Measurements from ENCODE around the gene P4HB.
A peak's percentile ranks its signal among the peaks of the same experiment; 100 is the strongest.

P4HB gene

DNA sequence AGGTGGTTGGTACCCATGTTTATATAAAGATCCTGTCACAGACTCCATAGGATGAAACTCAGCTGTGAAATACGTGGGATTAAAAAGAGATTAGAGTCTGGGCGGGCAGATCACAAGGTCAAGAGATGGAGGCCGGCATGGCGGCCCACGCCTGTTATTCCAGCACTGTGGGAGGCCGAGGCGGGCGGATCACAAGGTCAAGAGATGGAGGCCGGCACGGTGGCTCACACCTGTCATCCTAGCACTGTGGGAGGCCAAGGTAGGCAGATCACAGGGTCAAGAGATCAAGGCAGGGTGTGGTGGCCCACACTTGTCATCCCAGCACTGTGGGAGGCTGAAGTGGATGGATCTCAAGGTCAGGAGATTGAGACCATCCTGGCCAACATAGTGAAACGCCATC, 35.1 kb upstream of the P4HB start:
- DNase-seq, result no peak

- no peak for DNase-seq
Observed at GRCh38 chr17:81891303-81891552, 30.9 kb upstream of the P4HB start.

DNA sequence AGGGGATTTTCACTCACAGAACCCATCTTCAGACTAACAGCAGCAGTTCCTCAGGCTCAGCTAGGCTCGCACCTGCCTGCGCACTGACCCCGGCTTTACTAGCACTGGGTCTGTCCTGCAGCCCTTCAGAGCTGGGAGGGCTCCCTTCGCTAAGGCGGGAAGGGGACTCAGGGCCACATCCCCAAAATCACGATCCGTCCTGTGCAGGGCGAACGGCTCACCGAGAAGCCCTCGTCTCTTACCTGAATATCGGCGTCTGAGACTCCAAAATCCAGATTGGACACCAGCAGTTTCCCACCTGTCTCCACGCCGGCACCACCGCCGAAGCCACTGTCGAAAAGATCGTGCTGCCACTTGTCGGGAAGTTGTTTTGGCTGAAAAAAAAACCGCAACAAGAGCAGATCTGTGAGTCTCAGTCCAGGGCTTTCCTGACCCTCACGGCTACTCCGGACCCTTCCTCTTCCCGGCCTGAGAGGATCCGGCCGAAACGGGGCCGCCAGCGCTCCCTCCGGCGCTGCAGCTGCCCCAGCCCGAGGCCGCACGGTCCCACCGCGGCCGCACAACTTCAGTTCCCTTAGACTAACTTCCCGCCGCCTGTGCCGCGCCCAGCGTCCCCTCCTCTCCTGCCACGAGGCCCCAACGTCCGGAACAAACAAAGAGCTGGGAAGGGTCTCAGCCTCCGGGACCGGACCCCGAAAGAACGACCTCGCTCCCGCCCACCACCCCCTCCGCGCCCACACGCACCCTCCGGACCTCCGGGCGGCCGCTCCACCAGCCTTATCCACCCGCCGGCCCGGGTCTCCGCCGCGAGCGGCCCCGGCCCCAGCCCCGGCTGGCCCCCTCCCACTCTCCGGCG, 30.3 kb upstream of the P4HB start:
- DNase-seq, result no peak

DNA sequence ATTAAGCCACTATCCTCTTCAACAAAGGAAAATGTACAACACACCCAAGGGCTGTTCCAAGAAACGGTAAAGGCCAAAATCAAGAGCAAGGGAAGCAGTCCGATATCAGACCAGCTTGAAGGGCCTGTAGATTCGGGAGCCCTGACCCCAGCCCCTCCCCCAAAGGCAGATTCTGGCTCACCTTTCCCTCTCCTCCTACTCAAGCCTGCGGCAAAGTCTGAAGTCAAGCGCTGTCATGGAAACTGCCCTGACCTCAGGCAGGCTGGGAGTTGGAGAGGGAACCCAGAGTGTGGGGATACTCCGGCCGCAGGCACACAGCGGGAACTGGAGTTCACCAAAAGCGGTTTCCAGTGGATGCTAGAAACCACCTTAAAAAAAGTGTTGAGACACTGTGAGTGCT, 29.3 kb upstream of the P4HB start:
- no peak for DNase-seq

DNA sequence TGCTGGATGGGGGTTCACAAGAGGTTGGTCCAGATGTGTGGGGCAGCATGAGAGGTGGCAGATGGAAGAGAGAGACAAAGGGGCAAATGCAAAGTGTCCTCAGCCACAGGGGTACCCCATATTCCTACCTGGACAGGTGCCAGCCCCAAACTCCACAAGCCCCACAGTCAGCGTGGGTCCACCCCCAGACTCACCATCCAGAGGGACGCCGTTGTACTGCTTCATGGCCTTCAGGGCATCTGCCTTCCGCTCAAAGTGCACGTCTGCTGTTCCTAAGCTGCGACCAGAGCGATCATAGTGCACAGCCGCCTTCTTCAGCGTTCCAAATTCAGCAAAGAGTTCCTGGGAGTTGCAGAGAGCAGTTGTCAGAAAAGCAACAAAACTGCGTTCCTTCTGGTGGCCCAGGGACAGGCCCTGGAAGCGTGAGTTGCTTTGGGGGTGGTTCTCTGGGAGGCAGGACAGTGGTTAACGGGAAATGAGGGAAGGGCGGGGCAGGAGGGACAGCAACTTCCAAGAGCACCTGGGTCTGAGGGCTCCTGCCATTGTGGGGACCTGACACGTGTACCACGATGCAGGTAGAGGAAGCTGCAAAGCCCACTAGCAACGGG, 28.8 kb upstream of the P4HB start:
- DNase-seq, result no peak

DNA sequence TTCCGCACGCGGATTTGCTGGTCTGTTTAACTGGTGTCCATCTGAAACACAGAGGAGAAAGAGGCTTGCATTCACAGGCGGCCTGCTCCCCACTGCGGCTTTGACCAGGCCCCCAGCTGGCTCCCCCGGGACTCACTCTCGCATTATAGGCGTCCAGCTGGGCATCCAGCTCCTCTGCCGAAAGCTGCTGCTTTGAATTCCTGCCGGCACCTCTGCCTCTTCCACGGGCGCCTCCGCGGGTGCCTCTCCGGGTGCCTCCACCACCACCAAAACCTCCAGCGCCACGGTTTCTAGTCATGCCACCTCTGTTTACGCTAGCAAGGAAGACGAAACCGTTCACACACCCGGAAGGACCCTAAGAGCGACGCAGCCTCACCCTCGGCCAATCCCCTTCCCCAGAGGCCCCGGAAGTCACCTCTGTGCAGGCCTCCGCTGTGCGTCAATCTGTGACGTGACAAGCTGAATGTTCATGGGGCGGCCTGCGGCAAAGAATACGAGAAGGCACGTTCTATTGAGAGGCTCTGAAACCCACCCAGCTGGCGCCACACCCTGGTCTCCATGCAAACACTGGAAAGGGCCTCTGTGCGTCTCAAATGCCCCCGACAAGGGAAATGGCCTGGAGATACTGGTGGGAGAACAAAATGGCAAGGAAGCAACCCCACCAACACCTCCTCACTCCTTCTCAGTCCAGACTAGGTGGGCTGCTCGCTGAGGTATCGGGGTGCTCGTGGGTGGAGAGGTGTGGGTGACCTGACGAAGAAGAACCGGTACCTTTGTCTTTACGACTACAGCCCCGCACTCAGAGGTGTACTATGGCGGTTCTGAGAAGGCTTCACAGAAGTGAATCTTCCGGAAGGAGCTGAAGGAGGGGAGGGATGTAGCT, 28.0 kb upstream of the P4HB start:
- no peak for DNase-seq

GRCh38 chr17:81885869-81886548, 25.7 kb upstream of the P4HB start:
- DNase-seq, result no peak

DNA sequence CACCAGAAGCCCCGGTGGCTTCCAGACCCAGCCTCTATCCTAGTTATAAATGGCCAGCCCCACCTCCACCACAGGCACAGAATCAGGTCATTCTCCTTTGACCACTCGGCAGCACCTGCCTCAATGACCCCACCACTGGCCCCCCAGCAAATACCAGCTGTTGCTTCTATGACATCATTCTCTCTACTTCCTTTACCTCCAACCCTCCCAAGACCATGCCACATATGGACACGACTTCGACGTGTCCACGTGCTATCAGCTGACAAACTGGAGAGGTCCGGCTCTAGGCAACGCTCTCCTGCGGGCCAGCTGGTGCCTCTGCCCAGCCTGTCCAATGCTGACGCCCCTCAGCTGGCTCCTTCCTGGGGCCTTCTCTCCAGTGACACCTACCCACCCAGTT, 25.1 kb upstream of the P4HB start:
- DNase-seq, result no peak

DNA sequence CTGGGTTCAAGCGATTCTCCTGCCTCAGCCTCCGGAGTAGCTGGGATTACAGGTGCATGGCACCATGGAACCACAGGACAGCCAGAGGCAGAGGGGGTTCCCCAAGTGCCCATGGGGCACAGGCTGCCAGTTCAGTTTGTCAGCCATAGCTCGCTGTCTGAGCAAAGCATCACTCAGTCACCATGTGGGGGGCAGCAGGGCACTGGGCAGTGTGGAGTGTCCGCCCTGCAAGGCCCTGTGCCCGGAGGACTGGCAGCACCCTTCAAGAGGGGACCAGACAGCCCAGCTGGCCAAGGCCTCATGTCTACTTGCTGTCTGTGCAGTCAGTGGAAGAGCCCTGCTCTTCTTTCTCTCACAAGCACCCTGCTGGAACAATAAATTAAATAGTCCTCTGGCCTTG, 24.6 kb upstream of the P4HB start:
- DNase-seq, result no peak

GRCh38 chr17:81884520-81884919, 24.2 kb upstream of the P4HB start:
- no peak for DNase-seq

GRCh38 chr17:81879121-81879520, 18.8 kb upstream of the P4HB start:
- no peak for DNase-seq

DNA sequence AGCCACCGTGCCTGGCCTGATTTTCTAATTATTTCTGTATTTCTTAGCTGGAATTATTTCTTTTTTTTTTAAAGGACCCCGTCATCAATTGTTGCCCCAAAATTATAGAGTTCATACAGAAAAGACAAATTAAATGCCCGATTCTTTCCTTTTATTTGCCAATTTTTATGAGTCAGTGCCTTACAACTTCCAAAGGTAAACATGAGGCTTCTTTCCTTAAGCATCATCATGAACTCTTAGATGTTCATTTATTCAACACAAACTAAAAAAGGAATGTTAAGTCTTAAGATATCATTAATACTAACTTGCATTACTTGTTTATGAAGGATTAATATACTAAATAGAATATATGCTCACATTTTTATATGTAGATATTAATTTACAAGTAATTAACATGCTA, 18.0 kb upstream of the P4HB start:
- no peak for DNase-seq

- DNase-seq, result no peak
Observed at GRCh38 chr17:81877569-81877968, 17.2 kb upstream of the P4HB start.

GRCh38 chr17:81871387-81872230, 11.3 kb upstream of the P4HB start:
- peak; percentile 71 for DNase-seq

- DNase-seq, result no peak
Observed at GRCh38 chr17:81870981-81871386, 10.6 kb upstream of the P4HB start, which contains the start of gene ARHGDIA. Gene ARHGDIA (minus strand): TSS chr17:81871337. CDS start chr17:81869930, 1,407 bp downstream.

DNA sequence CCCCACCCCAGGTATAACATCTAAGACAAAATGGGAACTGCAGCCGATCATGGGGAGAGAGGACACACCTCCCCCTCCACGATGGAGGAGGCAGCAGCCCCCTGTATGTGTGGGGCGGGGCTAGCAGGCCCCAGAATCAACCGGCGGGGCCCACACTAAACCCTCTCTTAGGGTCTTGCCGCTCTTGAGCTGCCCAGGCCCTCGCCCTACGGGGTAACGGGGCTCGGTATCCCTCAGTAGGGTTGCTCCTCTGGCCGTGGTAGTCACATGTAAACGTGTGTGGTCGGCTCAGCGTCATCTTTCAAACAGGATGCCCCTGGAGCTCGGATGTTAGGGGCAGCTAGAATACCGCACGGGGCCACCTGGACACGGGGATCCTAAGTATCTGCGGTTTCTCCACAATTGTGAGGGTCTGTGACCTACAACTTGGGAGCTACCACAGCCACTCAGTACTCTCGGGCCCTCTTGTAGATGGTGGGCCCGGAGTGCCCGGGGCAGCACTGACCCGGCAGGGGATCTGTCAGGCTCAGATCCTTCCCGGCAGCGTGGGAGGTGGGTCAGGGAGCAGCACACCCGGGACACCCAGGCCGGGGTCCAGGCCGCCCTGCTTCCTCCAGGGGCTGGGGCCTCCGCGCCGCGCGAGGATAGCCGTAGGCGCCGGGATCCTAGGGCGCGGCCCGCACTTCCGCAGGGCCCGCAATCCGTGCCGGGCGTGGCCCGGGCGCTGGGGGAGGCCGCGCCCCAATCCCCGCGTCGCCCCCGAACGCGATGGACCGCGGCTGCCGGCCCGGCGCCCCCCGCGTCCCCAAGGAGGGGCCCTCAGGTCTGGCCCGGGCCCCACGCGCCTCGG, 10.0 kb upstream of the P4HB start:
- DNase-seq, result no peak

DNA sequence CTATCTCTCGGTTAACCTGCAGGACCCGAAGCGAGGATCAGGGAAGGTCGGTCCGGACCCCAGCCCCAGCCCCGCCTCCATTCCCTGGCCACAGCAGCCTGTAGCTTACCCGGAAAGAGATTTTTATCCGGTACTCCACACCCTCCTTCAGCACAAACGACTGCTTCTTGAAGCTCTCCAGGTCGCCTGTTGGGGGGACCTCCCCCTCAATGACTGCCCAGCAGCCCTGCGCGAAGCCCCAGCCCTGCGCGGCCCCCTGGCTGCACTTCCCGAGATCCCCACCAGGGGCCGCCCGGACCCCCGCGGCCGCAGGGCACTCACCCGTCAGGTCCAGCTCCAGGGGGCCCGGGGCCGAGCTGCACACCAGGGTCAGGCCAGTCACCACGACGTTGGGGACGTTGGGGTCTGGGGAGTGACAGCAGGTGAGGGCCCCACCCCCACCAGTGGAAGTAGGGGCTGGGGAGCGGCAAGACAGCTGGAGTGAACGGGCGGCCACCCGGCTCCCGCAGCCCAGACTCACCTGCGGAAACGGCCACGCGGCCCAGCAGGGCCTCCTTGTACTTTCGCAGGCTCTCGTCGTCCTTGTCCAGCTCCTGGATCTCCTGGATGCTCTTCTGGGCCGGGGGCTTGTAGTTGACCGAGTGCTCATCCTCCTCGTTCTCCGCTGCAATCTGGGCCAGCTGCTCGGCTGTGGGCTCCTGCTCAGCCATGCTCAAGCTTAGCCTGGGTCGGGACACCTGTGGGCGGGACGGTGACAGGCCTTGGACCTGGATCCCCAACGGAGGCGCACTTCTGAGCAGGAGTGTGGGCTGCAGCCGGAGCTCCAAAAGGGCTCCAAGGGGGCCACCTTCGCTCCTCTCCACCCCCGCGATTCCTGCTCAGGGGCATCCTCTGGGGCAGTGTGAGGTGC, 9.1 kb upstream of the P4HB start:
- no peak for DNase-seq

- DNase-seq, result no peak
Observed at GRCh38 chr17:81868674-81869220, 8.4 kb upstream of the P4HB start.

GRCh38 chr17:81867991-81868673, 7.8 kb upstream of the P4HB start:
- DNase-seq, result no peak
